WTC11 (cell line): ENCODE data around the gene CCSER1. TPM values are rescaled to one million over a fixed set of nuclear protein-coding genes. Genes with fewer than 3 reads are reported as not detected.

Experiments used
- ATAC-seq: fragments of 200-7000 bp; cut with Tn5 transposase; 2 replicates; pipeline ENCODE4 v1.10.0; 2021; ENCODE audit warnings: mild to moderate bottlenecking, moderate library complexity
- CTCF ChIA-PET: fragments of 300-600 bp; sonication (Branson Sonifier 250); formaldehyde crosslinking; loops from one replicate; lab custom pipeline; 2021; ENCODE audit warnings: antibody characterized with exemption; lab: Charles Lee
- POLR2A ChIA-PET: fragments of 350-600 bp; sonication (Branson Sonifier 250); formaldehyde crosslinking; loops from one replicate; lab custom pipeline; 2021; ENCODE audit warnings: antibody characterized with exemption; lab: Charles Lee
- DNase-seq: peaks from one replicate; pipeline ENCODE4 v3.0.0; 2021; ENCODE audit warnings: low spot score
- H3K27ac Mint-ChIP-seq: 2 replicates; pipeline ENCODE4 v1.8.0; 2021; ENCODE audit warnings: mixed read lengths
- H3K27me3 Mint-ChIP-seq: 2 replicates; pipeline ENCODE4 v1.8.0; 2021; ENCODE audit warnings: low read depth, mild to moderate bottlenecking, moderate library complexity, mixed read lengths
- H3K36me3 Mint-ChIP-seq: 2 replicates; pipeline ENCODE4 v1.8.0; 2021; ENCODE audit warnings: mixed read lengths
- H3K4me1 Mint-ChIP-seq: 2 replicates; pipeline ENCODE4 v1.8.0; 2022; ENCODE audit warnings: mixed read lengths
- H3K4me3 Mint-ChIP-seq: 2 replicates; pipeline ENCODE4 v1.8.0; 2021; ENCODE audit warnings: mild to moderate bottlenecking, moderate library complexity, mixed read lengths
- H3K9me3 Mint-ChIP-seq: 2 replicates; pipeline ENCODE4 v1.8.0; 2021; ENCODE audit warnings: mixed read lengths
- AR ChIP-seq: fragments of 250-450 bp; sonication (Bioruptor Pico); IDR thresholded peaks from 2 replicates; pipeline ENCODE4 v1.9.0; 2021; ENCODE audit warnings: mild to moderate bottlenecking
- ATF1 ChIP-seq: sonication (generic); formaldehyde crosslinking; IDR thresholded peaks from 2 replicates; pipeline ENCODE4 v1.8.1; 2023; ENCODE audit warnings: mild to moderate bottlenecking, moderate library complexity, missing genetic modification reagents
- ATF2 ChIP-seq: sonication (generic); formaldehyde crosslinking; IDR thresholded peaks from 2 replicates; pipeline ENCODE4 v1.8.1; 2022; ENCODE audit warnings: low read depth, missing genetic modification reagents, borderline replicate concordance
- CDX4 ChIP-seq: fragments of 250-450 bp; sonication (Bioruptor Pico); IDR thresholded peaks from 2 replicates; pipeline ENCODE4 v1.9.0; 2021; ENCODE audit warnings: moderate library complexity, mild to moderate bottlenecking, inconsistent platforms, borderline replicate concordance
- CREM ChIP-seq: sonication (generic); formaldehyde crosslinking; IDR thresholded peaks from 2 replicates; pipeline ENCODE4 v1.8.1; 2022; ENCODE audit warnings: mild to moderate bottlenecking, missing genetic modification reagents, moderate library complexity
- CTCF ChIP-seq: fragments of 200-600 bp; IDR thresholded peaks from 2 replicates; pipeline ENCODE4 v1.8.0; 2022; ENCODE audit warnings: antibody characterized with exemption
- EMX1 ChIP-seq: fragments of 250-450 bp; sonication (Bioruptor Pico); IDR thresholded peaks from 2 replicates; pipeline ENCODE4 v1.8.0; 2021; ENCODE audit warnings: mild to moderate bottlenecking
- ERG ChIP-seq: fragments of 250-450 bp; sonication (Bioruptor Pico); IDR thresholded peaks from 2 replicates; pipeline ENCODE4 v1.8.0; 2021; ENCODE audit warnings: mild to moderate bottlenecking
- HMGA2 ChIP-seq: fragments of 250-450 bp; sonication (Bioruptor Pico); IDR thresholded peaks from 2 replicates; pipeline ENCODE4 v1.4.0; 2021; ENCODE audit warnings: mild to moderate bottlenecking, moderate library complexity
- MLX ChIP-seq: sonication (generic); formaldehyde crosslinking; IDR thresholded peaks from 2 replicates; pipeline ENCODE4 v1.8.1; 2023; ENCODE audit warnings: mild to moderate bottlenecking, missing genetic modification reagents, moderate library complexity
- NFATC4 ChIP-seq: fragments of 250-450 bp; sonication (Bioruptor Pico); IDR thresholded peaks from 2 replicates; pipeline ENCODE4 v1.9.0; 2021; ENCODE audit warnings: mild to moderate bottlenecking
- PREB ChIP-seq: sonication (generic); formaldehyde crosslinking; IDR thresholded peaks from 2 replicates; pipeline ENCODE4 v1.8.1; 2022; ENCODE audit warnings: mild to moderate bottlenecking, missing genetic modification reagents, moderate library complexity, borderline replicate concordance
- RELA ChIP-seq: sonication (generic); formaldehyde crosslinking; IDR thresholded peaks from 2 replicates; pipeline ENCODE4 v1.8.1; 2022; ENCODE audit warnings: missing genetic modification reagents, mild to moderate bottlenecking, borderline replicate concordance
- RORB ChIP-seq: fragments of 250-450 bp; sonication (Bioruptor Pico); IDR thresholded peaks from 2 replicates; pipeline ENCODE4 v1.9.0; 2021; ENCODE audit warnings: mild to moderate bottlenecking
- SP1 ChIP-seq: sonication (generic); formaldehyde crosslinking; conservative IDR thresholded peaks from 2 replicates; pipeline ENCODE4 v1.8.1; 2022; ENCODE audit warnings: missing genetic modification reagents
- ZBTB21 ChIP-seq: sonication (generic); formaldehyde crosslinking; IDR thresholded peaks from 2 replicates; pipeline ENCODE4 v1.8.1; 2023; ENCODE audit warnings: mild to moderate bottlenecking, missing genetic modification reagents, borderline replicate concordance
- ZNF396 ChIP-seq: fragments of 250-450 bp; sonication (Bioruptor Pico); IDR thresholded peaks from 2 replicates; pipeline ENCODE4 v1.8.0; 2021; ENCODE audit warnings: mild to moderate bottlenecking, moderate library complexity, borderline replicate concordance
- ZNF671 ChIP-seq: fragments of 250-450 bp; sonication (Bioruptor Pico); IDR thresholded peaks from 2 replicates; pipeline ENCODE4 v1.8.0; 2021; ENCODE audit warnings: mild to moderate bottlenecking
- ZSCAN18 ChIP-seq: fragments of 250-450 bp; sonication (Bioruptor Pico); IDR thresholded peaks from 2 replicates; pipeline ENCODE4 v2.1.2; 2022; ENCODE audit warnings: mild to moderate bottlenecking, moderate library complexity
- total RNA-seq: library from RNA; stranded (reverse); gene quantifications from 3 replicates; pipeline ENCODE4 v1.2.3, GENCODE V29; 2021

CCSER1 gene
- total RNA-seq, 1 experiment from 2014 or later: 0.87 TPM

- Mint-ChIP-seq H3K27me3 (no peaks in the 10 kb centered on the region), H3K27ac (no peak overlapping the region), H3K36me3 (no peaks in the 10 kb centered on the region), H3K4me1 (peaks cover 5% of the 10 kb centered on the region), H3K4me3 (no peak overlapping the region), H3K9me3 (no peaks in the 10 kb centered on the region)
- ChIA-PET POLR2A (no interaction called here), CTCF (no interaction called here)
- no peak for ATAC-seq
- DNase-seq: no peak
- TF ChIP-seq EMX1 (CRISPR knock-in tag): no peak
- TF ChIP-seq ERG: no peak
- TF ChIP-seq PREB (CRISPR knock-in tag): no peak
- no peak for TF ChIP-seq RORB (CRISPR knock-in tag)
- no peak for TF ChIP-seq ZSCAN18 (CRISPR knock-in tag)
- TF ChIP-seq ATF2 (CRISPR knock-in tag): no peak
- no peak for TF ChIP-seq CDX4 (CRISPR knock-in tag)
- TF ChIP-seq ZBTB21 (CRISPR knock-in tag): no peak
- TF ChIP-seq AR: no peak
- no peak for TF ChIP-seq HMGA2 (CRISPR knock-in tag)
- TF ChIP-seq NFATC4 (CRISPR knock-in tag): no peak
- no peak for TF ChIP-seq SP1
- TF ChIP-seq CREM (CRISPR knock-in tag): no peak
- TF ChIP-seq ATF1 (CRISPR knock-in tag): no peak
- TF ChIP-seq ZNF396 (CRISPR knock-in tag): no peak
- no peak for TF ChIP-seq ZNF671 (CRISPR knock-in tag)
- TF ChIP-seq RELA (CRISPR knock-in tag): no peak
- no peak for TF ChIP-seq CTCF
- TF ChIP-seq MLX (CRISPR knock-in tag): no peak
These were observed 908.1 kb downstream of the CCSER1 start for GRCh38 chr4:91035276-91035675.
